ENCODE measurements around the gene SLC12A4. TPM values are rescaled to one million over a fixed set of nuclear protein-coding genes. Genes with fewer than 3 reads are reported as not detected.

SLC12A4 gene
- total and polyA plus RNA-seq, 2 of the 13 experiments (the other 11 are each of a cell fraction or from before 2014, with no cell fraction given) = 65.1 to 84.3 TPM

DNA sequence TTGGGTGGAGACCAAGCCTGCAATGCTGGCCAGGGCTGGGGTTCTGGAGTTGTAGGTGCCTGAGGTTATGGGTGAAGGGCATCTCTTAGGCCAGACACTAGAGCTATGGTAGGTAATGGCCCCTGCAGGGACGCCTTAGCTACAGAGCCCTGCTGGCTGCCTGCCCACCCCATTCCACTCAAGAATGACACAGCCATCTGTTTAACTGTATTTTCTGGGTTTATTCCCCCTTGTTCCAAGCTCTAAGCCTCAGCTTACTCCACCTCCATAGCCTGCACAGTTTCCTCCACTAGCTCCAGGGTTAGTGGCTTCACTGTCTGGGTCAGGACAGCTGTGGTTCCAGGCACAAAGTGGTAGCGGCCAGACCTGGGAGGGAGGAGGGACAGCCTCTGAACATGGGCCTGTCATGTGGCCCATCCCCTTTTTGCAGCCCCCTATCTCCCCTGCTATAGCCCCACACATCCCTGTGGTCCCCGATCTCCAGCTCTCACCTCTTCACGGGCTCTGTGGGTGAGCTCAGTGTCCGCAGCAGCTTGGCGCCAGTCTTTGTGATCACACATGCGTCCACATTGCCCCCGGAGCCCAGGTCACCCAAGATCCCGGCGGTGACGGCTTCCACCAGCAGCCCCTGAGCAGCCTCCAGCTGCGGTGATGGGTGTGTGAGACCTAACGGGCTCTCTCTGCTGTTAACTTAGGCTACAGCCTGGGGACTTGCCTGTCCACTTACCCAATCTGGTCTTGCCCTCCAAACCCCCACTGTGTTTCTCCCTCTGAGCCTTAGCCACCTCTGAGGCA is 33.9 kb downstream of the SLC12A4 start (continued):
- 0 out of 2 replicates have a peak, but pooled peaks have one; percentile 5 for TF ChIP-seq SIN3A (IDR thresholded peaks at IDR 0.05; ENCODE audit: borderline replicate concordance, low read depth, low read length)
- TF ChIP-seq ZNF788 (CRISPR knock-in tag; IDR thresholded peaks at IDR 0.05; ENCODE audit: borderline replicate concordance) = 0 out of 2 replicates have a peak, but pooled peaks have one; percentile 62
- 0 out of 2 replicates have a peak, but pooled peaks have one; percentile 68 for TF ChIP-seq ZFYVE20 (CRISPR knock-in tag; IDR thresholded peaks at IDR 0.05; ENCODE audit: borderline replicate concordance, low read depth)
- TF ChIP-seq, protein P1, sequence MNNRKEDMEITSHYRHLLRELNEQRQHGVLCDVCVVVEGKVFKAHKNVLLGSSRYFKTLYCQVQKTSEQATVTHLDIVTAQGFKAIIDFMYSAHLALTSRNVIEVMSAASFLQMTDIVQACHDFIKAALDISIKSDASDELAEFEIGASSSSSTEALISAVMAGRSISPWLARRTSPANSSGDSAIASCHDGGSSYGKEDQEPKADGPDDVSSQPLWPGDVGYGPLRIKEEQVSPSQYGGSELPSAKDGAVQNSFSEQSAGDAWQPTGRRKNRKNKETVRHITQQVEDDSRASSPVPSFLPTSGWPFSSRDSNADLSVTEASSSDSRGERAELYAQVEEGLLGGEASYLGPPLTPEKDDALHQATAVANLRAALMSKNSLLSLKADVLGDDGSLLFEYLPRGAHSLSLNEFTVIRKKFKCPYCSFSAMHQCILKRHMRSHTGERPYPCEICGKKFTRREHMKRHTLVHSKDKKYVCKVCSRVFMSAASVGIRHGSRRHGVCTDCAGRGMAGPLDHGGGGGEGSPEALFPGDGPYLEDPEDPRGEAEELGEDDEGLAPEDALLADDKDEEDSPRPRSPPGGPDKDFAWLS (CRISPR knock-in tag; IDR thresholded peaks at IDR 0.05; ENCODE audit: borderline replicate concordance) = no peak
- peak; percentile 23; the same call in 1 of the 2 replicates for TF ChIP-seq ZC3H13 (CRISPR knock-in tag; IDR thresholded peaks at IDR 0.05)
- TF ChIP-seq, protein P2, sequence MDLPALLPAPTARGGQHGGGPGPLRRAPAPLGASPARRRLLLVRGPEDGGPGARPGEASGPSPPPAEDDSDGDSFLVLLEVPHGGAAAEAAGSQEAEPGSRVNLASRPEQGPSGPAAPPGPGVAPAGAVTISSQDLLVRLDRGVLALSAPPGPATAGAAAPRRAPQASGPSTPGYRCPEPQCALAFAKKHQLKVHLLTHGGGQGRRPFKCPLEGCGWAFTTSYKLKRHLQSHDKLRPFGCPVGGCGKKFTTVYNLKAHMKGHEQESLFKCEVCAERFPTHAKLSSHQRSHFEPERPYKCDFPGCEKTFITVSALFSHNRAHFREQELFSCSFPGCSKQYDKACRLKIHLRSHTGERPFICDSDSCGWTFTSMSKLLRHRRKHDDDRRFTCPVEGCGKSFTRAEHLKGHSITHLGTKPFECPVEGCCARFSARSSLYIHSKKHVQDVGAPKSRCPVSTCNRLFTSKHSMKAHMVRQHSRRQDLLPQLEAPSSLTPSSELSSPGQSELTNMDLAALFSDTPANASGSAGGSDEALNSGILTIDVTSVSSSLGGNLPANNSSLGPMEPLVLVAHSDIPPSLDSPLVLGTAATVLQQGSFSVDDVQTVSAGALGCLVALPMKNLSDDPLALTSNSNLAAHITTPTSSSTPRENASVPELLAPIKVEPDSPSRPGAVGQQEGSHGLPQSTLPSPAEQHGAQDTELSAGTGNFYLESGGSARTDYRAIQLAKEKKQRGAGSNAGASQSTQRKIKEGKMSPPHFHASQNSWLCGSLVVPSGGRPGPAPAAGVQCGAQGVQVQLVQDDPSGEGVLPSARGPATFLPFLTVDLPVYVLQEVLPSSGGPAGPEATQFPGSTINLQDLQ (CRISPR knock-in tag; IDR thresholded peaks at IDR 0.05) = peak; percentile 64; the same call in 1 of the 2 replicates
- TF ChIP-seq ARNT2 (CRISPR knock-in tag; IDR thresholded peaks at IDR 0.05; ENCODE audit: low read depth) = 0 out of 2 replicates have a peak, but pooled peaks have one; percentile 4
- 0 out of 2 replicates have a peak, but pooled peaks have one; percentile 5 for TF ChIP-seq ZNF441 (CRISPR knock-in tag; IDR thresholded peaks at IDR 0.05; ENCODE audit: borderline replicate concordance)
- TF ChIP-seq POGZ (CRISPR knock-in tag; IDR thresholded peaks at IDR 0.05) = no peak
- no peak for TF ChIP-seq KLF12 (CRISPR knock-in tag; IDR thresholded peaks at IDR 0.05; ENCODE audit: borderline replicate concordance)
- TF ChIP-seq PAF1 (CRISPR knock-in tag; IDR thresholded peaks at IDR 0.05) = no peak
